Inferior parietal cortex (tissue), 1 donor: ENCODE measurements around the gene SRGAP1.
"Not testable (repeated sequence)": the region's sequence is repeated elsewhere in the genome, so short reads cannot be mapped to it uniquely, and the experiment has no call there.

Experiments used
- DNase-seq: peaks from one replicate; pipeline ENCODE4 v3.0.0-alpha.2; 2016; ENCODE audit errors: extremely low spot score

Gene SRGAP1

DNA sequence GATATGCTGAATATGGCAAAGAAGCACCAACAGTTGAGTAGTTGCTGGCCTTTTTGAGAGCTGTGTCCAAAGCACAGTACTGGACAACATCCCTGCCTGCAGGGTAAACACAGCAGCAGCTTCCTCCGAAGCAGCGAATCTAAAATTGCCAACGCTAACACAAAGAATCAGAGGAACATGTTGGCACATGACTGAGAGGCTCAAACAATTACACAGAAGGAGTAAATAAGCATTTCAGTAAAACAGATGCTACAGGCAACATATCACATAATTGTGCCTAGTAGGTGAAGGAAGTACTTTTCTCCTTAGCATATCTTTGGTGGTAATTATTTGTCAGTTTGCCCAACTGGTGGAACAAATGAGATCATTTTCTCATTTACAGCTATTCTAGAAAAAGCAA is 325.5 kb downstream of the SRGAP1 start:
- no peak for DNase-seq

DNA sequence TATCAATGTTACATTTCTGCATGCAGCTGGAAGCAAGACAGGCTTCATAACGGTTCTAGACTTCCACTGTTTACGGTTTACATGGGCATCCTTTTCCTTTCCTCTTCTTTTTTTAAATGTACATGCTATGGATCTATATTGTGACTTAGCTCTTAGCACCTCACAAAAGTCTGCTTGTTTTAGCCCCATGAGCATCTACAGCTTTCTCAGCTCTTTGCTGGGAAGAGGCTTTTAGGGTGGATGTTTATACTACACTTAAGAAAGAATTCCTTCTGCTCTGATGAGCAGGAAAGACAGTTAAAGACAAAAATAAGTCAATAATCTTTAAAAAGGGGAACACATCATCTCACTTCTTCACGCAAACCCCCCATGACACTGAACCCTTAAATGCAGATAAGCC is 326.2 kb downstream of the SRGAP1 start:
- no peak for DNase-seq

DNA sequence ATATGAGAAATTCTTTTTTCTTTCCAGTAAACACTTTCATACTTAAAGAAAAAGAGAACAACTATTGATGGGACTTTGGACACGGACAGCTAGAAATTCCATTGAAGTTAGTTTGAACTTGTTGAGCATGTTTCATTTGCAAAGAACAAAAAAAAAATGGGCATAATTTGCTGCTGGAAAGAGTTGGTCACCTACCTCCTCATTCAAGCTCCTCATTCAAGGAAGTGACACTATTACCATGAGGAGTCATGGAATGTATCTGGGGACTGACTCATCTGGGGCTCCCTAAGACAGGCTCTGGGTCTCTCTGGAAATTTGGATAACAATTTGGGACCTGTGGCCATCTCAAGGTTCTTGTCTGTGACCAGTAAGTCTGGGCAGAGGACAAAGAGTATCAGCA is 327.2 kb downstream of the SRGAP1 start:
- no peak for DNase-seq

- DNase-seq, result no peak
Observed at GRCh38 chr12:64172143-64172970, 327.9 kb downstream of the SRGAP1 start.

GRCh38 chr12:64173456-64173855 is 329.0 kb downstream of the SRGAP1 start:
- DNase-seq, result no peak

DNA sequence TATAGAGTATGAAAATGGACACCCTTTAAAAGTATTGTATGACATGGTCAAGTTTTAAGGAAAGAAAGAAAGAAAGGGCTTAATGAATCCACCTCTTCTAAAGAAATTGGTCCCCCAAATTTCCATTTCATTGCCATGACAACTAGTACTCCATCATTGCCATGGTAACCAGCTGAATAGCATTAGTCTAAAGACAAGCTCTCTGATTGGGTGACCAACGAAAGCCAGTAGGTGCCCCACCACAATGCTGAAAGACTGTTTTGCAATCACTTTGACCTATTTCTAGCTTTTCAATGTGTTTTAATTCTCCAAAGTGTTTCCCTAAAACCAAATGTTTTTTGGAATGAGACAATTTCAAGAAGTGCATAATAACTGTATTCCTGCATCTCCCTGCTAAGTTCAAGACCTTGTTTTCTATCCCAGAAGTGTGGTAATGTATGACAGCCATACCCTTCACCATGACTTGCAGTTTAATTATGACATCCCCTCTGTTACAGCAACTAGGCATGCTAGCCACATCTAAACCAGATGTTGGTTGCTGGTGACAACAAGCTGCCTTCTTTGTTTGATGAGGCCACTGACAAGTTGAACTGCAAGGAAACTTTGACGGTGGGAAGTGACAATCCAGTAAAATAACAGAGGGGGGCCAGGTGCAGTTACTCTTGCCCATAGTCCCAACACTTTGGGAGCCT is 330.9 kb downstream of the SRGAP1 start:
- peak; percentile 44 for DNase-seq

DNA sequence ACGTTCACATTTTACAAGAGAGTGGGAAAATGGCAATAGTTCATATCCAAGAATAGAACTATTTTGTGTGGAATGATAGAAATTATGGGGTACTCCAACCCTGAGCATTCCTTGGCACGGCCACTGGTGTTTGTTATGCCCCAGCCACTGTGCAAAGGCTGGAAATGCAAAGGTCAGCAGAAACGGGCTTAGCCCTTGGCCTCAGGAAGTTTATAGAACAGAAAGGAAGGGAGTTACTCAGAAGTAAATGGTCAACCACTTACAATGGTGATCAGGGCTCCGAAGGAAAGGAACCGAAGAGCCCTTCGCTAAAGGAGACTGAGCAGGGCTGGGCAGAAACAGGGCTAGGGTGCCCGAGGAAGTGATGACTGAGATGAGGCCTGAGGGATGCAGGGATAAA is 332.5 kb downstream of the SRGAP1 start:
- no peak for DNase-seq

GRCh38 chr12:64178122-64178521 is 333.6 kb downstream of the SRGAP1 start:
- DNase-seq, result no peak

GRCh38 chr12:64180951-64181350 is 336.5 kb downstream of the SRGAP1 start:
- no peak for DNase-seq

DNA sequence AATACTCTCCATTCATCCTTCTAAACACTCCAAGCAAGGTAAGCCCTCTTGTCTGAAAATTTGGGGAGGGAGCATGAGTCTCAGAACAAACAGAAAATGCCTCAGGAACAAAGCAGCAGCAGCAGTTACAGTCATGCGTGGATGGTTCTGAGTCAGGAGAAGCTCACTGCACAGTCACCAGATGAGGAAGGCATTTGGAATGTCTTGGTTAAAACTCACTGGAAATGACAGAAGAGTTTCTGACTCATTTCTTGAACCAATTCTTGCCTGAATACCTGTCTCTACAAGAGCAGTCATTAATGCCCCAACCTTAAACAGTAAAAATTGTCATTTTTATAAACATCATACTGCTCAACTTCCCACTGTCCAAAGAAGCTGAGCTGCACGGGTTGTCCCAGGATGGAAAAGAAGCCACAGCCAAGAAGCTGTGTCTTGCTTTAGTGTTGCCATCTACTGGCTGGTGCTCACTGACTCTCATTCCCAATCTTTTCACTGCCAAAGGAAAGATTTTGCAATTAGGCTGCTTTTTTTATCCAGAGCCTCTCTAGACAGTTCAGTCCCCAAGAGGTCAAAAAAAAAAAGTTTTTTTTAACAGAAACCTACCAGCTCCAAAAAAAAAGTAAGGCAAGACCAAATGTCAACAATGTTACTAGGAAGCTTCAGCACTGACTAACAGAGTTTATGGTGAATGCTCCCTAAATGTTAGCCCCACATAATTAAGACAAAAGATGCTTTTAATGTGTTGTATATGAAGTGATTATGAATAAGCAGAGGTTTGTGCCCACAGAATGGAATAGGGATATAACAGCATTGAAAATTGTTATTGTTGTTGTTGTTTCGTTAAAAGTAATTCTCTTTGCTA is 337.2 kb downstream of the SRGAP1 start:
- peak; percentile 80 for DNase-seq

- DNase-seq, result no peak
Observed at GRCh38 chr12:64184216-64184615, 339.7 kb downstream of the SRGAP1 start.

GRCh38 chr12:64186789-64187188 is 342.3 kb downstream of the SRGAP1 start:
- DNase-seq, result no peak

GRCh38 chr12:64187370-64187769 is 342.9 kb downstream of the SRGAP1 start:
- no peak for DNase-seq

DNA sequence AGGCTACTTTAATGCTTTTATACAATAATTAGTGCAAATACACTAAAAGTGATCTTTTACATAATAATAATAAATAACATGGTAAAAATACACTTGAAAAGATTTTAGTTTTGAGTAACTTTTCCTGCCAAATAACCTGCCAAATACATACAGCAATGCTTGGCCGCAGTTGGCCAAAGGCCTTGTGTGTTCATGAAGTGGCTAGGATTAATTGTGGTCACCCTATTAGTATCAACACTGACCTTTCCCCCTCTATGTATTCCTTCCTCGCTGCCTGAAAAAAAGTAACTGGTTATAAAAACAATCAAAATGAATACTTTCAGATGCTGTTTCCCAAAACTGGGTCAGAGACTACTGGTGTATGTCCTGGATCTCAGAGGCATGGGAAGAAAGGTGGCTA is 343.3 kb downstream of the SRGAP1 start:
- no peak for DNase-seq

DNA sequence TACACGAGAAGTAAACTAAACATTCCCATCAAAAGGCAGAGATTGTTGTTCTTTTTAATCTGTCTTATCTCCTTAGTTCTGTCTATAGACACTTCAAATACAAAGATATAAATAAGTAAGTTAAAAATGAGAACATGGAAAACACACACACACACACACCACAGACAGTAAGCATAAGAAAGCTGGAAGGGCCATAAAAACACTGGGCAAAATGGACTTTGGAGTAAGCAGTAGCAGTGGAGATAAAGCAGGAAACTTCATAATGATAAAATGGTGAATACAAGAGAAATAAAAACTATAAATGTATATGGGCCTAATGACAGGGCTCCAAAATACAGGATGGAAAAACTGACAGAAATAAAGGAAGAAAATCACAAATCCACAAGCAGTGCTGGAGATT is 345.0 kb downstream of the SRGAP1 start:
- DNase-seq, result no peak

DNA sequence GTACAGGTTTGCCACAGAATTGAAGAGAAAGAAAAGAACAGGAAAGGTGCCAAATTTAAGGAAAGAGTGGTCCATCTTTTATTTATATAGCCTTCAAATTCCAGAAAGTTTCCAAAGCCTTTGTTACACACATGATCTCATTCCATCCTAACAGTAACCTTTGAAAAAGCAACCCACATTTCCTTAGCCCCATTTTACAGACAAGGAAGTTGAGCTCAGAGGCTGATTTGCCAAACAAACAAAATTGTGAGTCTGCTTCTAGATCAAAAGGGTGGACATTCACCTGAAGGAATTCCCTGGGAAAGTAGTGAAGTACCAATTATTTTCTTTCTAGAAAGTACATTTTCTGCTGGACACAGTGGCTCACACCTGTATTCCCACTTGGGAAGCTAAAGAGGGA is 345.6 kb downstream of the SRGAP1 start:
- DNase-seq, result no peak

DNA sequence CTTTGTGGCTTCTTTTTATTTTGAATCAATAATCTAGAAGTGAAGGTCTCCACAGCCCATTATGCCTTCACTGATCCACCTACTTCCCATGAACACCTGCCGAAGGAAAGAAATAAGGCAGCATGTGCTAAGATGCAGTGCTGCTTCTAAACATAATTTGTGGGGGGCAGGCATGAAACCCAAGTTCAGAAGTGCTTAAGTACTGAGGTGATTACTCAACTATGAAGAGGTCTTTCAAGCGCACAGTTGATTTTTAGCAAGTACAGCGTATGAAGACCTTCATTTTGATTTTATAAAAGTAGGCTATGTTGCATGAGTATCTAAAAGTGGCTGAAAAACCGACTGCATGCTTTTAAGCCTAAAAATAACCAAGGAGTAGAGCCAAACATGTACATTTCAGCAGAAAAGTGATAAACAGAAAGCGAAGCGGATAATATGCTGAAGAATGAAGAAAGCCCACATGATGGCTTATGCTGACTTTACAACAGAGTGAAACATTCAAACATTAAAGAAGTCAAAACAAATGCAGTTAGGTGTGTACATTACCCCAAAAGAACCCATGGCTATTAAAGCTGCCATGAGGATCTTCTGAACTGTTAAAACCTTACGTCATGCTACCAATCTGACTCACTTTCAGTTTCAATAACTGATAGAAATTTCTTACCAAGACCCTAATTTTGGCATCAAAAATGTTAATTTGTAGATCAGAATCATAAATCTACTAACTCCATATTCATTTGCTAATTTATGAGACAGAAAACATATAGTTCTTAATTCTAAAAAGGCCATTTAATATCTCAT is 348.3 kb downstream of the SRGAP1 start:
- DNase-seq, result no peak

DNA sequence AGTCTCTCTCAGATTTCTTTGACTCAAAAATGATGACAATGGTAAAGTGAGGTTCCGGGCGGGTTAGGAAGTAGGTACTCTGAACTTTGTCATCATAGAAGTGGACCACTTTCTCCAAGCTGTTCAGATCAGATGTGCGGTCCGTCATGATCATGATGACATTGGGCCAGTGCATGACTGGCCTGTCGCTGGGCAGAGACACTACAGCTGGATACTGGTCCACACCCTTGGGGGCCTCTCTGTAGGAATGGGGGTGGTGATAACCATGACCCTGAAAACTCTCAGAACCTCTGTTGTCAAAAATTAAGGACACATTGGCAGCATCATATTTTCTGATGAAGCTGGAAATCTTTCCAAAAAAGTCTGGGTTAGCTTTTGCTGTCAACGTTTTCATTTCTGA is 349.4 kb downstream of the SRGAP1 start:
- DNase-seq, result no peak

DNA sequence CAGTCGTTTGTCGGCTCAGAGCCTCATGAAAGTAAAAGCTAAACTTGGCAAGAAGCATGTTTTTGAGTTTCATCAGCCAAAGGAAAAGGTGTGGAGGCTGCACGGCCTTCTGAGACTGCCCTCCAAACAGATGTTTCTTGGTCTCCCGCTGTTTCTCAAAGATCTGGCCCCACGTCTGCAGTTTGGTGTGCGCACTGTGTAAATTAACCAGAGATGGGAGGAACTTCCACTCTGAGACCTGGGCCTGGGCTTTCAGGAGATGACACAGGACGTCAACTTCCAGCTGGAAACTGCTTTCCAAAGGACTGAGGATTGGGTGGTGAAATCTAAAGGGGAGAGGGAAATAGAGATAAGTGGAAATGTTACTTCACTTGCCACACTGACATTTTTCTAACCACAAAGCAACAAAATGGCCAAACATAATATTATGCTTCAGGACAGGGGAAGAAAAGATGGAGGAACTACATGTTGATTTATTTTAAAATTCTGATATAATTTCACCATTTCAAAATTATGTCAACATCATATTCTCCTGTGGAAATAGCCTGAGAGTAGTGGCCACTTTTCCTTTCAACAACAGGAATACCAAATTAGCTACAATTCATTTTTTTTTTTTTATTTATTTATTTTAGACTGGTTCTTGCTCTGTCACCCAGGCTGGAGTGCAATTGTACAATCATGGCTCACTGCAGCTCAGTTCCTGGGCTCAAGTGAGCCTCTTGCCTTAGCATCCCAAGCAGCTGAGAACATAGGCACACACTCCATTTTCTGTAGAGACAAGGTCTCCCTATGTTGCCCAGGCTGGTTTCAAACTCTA is 350.0 kb downstream of the SRGAP1 start:
- DNase-seq, result no peak

- not testable (repeated sequence) for DNase-seq
Observed at GRCh38 chr12:64195841-64196240, 351.3 kb downstream of the SRGAP1 start.

GRCh38 chr12:64203036-64203435 is 358.5 kb downstream of the SRGAP1 start:
- DNase-seq, result no peak
